Cardiac fibroblast (primary cell): ENCODE measurements around the gene PPP4R3A.
"Not testable (repeated sequence)": the region's sequence is repeated elsewhere in the genome, so short reads cannot be mapped to it uniquely, and the experiment has no call there.

Source experiments
- DNase-seq, 2 donors: peaks; one replicate each; pipeline versions ENCODE4 v3.0.0 to v3.0.0-alpha.2; 2010; ENCODE audit warnings: low read depth in 2 of 2
- H3K4me3 ChIP-seq, 2 donors: replicated peaks in 1 of 2; 1 replicate in 1 of 2; 2 replicates in 1 of 2; pipeline ENCODE4 v1.5.1; 2011; ENCODE audit warnings: low read depth in 2 of 2, low read length in 2 of 2, mild to moderate bottlenecking in 2 of 2, moderate library complexity in 1 of 2
- CTCF ChIP-seq: IDR thresholded peaks from one replicate; pipeline ENCODE4 v1.5.1; 2011; ENCODE audit warnings: low read depth, mild to moderate bottlenecking, low read length, inconsistent platforms

The PPP4R3A gene

GRCh38 chr14:91503000-91503504, 7.1 kb downstream of the PPP4R3A start:
- no peak for TF ChIP-seq CTCF
- DNase-seq, result no peak
- no peak overlapping the region for H3K4me3 ChIP-seq

- no peak for DNase-seq
- no peak overlapping the region for H3K4me3 ChIP-seq
- TF ChIP-seq CTCF, result no peak
Observed at GRCh38 chr14:91501951-91502930, 7.9 kb downstream of the PPP4R3A start.

DNA sequence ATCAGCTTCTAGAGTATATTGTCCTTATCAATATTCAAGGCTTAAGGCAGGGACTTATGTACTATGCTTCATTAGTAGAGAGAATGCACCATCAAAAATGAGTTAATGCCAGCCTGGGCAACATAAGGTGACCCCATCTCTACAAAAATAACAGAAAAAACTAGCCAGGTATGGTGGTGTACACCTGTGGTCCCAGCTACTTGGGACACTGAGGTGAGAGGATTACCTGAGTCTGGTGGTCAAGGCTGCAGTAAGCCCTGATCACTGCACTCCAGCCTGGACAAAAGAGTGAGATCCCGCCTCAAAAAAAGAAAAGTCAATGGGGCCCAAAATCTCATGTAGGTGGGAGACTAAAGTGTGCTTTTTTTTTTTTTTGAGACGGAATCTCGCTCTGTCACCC, 8.8 kb downstream of the PPP4R3A start:
- TF ChIP-seq CTCF, result no peak
- no peak overlapping the region for H3K4me3 ChIP-seq
- DNase-seq, result no peak

- no peak for DNase-seq
Observed at GRCh38 chr14:91496790-91497189, 13.3 kb downstream of the PPP4R3A start.

GRCh38 chr14:91494392-91495065, 15.6 kb downstream of the PPP4R3A start:
- DNase-seq, H3K4me3 ChIP-seq: not testable (repeated sequence)

More at GRCh38 chr14:91496790-91497189, 13.3 kb downstream of the PPP4R3A start:
- no peak overlapping the region for H3K4me3 ChIP-seq
- no peak for TF ChIP-seq CTCF

- DNase-seq, result peak; percentile 23 to 31
- no peak for TF ChIP-seq CTCF
- H3K4me3 ChIP-seq, result no peak overlapping the region
Observed at GRCh38 chr14:91493169-91493568, 16.9 kb downstream of the PPP4R3A start.

- H3K4me3 ChIP-seq, result no peak overlapping the region
- TF ChIP-seq CTCF, result no peak
- DNase-seq, result no peak
Observed at GRCh38 chr14:91484744-91485143, 25.4 kb downstream of the PPP4R3A start.
